Lower leg skin (tissue), 4 donors: Measurements from ENCODE around the gene CTBP1. TPM values are rescaled to one million over a fixed set of nuclear protein-coding genes. Genes with fewer than 3 reads are reported as not detected.
"Not testable (repeated sequence)": the region's sequence is repeated elsewhere in the genome, so short reads cannot be mapped to it uniquely, and the experiment has no call there.

Source experiments
- DNase-seq, 2 donors: peaks; one replicate each; pipeline ENCODE4 v3.0.0-alpha.2; 2019; ENCODE audit warnings: low spot score in 2 of 2
- H3K4me3 ChIP-seq: fragments of 200-600 bp; sonication (generic); 2 replicates; pipeline ENCODE4 v1.5.1; 2017; ENCODE audit warnings: mild to moderate bottlenecking, low read depth; ENCODE audit not compliant: poor library complexity, severe bottlenecking
- POLR2A ChIP-seq, 2 donors: fragments of 450-650 bp; IDR thresholded peaks; one replicate each; pipeline ENCODE4 v1.6.1; 2016 to 2017; ENCODE audit warnings: antibody characterized with exemption in 2 of 2, mild to moderate bottlenecking in 1 of 2, moderate library complexity in 1 of 2
- WGBS, 2 donors: methylation state at CpG; one replicate each; pipeline ENCODE4 v1.1.5; 2018; 5-methylcytosine and 5-hydroxymethylcytosine counted together
- intact Hi-C: fragments of 100-400 bp; cut with DNase I; formaldehyde crosslinking; loops from one replicate; pipeline ENCODE4 v1.15.0; 2023; ENCODE audit warnings: low total_unique reads
- total RNA-seq, 4 donors: library from RNA; depleted of rRNA; stranded (reverse); fragments of >200 nt; gene quantifications; one replicate each; pipeline ENCODE4 v1.1.0, GENCODE V29; 2016
- TF ChIP-seq, protein P1 (sequence below), 3 donors: fragments of 450-650 bp; IDR thresholded peaks; one replicate each; pipeline ENCODE4 v1.5.1; 2016; ENCODE audit warnings: antibody characterized with exemption in 3 of 3, mild to moderate bottlenecking in 3 of 3, moderate library complexity in 2 of 3

Gene CTBP1
- total RNA-seq, 4 donors from 2014 or later, result 124 to 195 (median 148) TPM

DNA sequence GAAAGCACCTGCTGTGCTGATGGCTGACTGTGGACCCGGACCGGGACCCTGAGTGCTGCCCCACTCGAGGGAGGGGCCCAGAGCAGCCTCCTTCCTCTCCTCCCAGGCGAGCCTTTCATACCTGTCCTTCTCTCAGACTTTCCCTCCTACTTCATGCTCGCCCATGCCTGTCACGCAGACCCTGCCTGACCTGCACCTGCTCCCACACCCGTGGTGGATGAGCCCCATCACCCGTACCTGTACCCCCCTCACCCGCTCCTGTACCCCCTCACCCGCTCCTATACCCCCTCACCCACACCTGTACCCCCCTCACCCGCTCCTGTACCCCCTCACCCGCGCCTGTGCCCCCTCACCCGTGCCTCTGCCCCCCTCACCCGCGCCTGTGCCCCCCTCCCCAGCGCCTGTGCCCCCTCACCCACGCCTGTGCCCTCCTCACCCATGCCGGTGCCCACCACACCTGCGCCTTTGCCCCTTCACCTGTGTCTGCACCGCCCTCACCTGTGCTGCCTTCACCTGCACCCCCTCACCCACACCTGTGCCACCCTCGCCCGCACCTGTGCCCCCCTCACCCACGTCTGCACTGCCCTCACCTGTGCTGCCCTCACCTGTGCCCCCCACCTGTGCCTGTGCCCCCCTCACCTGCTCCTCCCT is 46.6 kb upstream of the CTBP1 start:
- TF ChIP-seq POLR2A (IDR thresholded peaks at IDR 0.05), result no peak
- TF ChIP-seq, protein P1, sequence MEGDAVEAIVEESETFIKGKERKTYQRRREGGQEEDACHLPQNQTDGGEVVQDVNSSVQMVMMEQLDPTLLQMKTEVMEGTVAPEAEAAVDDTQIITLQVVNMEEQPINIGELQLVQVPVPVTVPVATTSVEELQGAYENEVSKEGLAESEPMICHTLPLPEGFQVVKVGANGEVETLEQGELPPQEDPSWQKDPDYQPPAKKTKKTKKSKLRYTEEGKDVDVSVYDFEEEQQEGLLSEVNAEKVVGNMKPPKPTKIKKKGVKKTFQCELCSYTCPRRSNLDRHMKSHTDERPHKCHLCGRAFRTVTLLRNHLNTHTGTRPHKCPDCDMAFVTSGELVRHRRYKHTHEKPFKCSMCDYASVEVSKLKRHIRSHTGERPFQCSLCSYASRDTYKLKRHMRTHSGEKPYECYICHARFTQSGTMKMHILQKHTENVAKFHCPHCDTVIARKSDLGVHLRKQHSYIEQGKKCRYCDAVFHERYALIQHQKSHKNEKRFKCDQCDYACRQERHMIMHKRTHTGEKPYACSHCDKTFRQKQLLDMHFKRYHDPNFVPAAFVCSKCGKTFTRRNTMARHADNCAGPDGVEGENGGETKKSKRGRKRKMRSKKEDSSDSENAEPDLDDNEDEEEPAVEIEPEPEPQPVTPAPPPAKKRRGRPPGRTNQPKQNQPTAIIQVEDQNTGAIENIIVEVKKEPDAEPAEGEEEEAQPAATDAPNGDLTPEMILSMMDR (IDR thresholded peaks at IDR 0.05), result no peak
- intact Hi-C loops, result no loop called here
- no peak overlapping the region for H3K4me3 ChIP-seq
- WGBS, 2 donors, result 71 to 78% methylated on average over 17 to 23 of the region's 24 CpGs
- DNase-seq, result peak in 1 of 2 donors; percentile 77

DNA sequence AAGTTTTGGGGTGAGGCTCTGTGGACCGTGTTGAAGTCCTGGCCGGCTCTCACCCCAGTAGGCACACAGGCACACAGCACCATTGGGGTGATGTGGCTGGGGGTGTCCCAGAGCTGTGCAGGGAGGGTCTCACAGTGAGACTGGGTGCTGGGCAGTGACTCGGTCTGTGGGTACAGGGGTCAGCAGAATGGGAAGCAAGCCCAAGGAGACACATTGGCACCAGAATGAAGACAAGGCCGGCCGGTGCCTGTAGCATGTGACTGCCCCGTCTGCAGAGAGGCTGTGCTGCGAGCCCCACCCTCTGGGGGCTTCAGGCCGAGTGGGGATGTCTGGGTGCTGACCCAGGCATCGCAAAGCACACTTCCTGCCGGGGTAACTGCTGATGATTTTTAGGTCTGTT is 46.0 kb upstream of the CTBP1 start:
- 49 to 69% methylated on average over 8 to 10 of the region's 10 CpGs for WGBS, 2 donors

DNA sequence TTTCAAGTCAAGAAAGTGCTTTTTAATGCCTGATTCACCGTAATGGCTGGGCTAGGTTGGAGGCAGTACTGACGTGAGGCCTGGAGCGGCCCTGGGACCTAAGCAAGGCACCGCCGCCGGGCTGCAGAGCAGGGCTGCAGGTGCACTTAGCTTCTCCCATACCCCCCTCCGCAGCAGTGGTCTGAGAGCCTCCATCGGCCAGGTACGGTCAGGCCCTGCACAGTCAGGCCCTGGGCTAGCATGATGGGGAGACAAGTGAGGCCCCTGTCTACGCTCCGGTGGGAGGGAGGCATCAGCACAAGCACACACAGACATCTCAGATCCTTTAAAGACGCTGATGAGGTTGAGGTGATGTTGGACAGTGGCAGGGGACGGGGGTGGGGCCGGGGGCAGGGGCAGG is 45.5 kb upstream of the CTBP1 start:
- peak in 1 of 2 donors; percentile 67 for DNase-seq
- no peak overlapping the region for H3K4me3 ChIP-seq
- no peak for TF ChIP-seq POLR2A (IDR thresholded peaks at IDR 0.05)
- TF ChIP-seq, protein P1 (IDR thresholded peaks at IDR 0.05), result no peak
- intact Hi-C loops, result no loop called here
- WGBS, 2 donors, result 65 to 84% methylated on average over 10 to 12 of the region's 14 CpGs

More for the DNA sequence above, 46.0 kb upstream of the CTBP1 start:
- peak in 1 of 2 donors; percentile 84 for DNase-seq
- H3K4me3 ChIP-seq, result no peak overlapping the region
- intact Hi-C loops, result no loop called here
- TF ChIP-seq, protein P1 (IDR thresholded peaks at IDR 0.05), result no peak
- no peak for TF ChIP-seq POLR2A (IDR thresholded peaks at IDR 0.05)

DNA sequence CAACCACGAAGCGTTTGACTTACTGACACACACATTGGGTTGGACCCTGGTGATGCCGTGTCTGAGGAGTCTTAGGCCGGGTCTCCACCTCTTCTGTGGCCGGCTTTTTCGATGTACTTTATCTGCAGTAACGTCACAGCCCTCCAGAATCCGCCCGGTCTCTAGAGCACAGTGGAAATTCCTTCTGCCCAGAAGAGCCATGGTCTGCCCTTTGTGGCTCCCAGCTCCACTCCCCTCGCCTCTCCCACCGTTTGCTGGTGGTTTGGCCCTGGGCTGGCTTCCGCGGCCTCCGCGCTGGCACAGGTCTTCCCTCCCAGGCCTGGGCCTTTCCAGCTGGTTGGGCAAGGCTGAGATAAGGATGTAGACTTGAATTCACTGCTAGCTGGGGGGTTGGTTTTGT is 45.1 kb upstream of the CTBP1 start:
- 62 to 68% methylated on average over 15 of the region's 15 CpGs for WGBS, 2 donors
- intact Hi-C loops, result no loop called here
- peak in 1 of 2 donors; percentile 81 for DNase-seq
- H3K4me3 ChIP-seq, result no peak overlapping the region
- TF ChIP-seq, protein P1 (IDR thresholded peaks at IDR 0.05), result no peak
- TF ChIP-seq POLR2A (IDR thresholded peaks at IDR 0.05), result no peak

DNA sequence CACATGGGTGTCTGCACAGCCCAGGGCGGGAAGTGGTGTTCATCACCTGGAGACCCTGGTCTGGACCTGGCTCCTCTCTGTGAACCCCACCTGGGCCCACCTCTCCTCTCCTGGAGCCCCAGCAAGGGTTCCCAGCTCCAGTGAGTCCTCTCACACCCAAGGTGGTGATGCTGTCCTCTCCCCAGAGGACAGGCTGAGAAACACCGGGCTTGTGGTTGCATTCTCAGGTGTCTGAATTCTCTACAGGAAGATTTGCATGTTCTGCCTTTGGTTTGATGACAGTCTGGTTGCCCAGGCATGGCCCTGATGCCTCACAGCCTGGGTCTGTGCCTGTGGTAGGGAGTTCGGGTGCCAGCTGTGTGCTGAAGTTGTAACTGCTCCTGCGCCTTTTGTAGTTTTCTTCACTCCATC is 44.6 kb upstream of the CTBP1 start:
- intact Hi-C loops, result no loop called here
- H3K4me3 ChIP-seq, result no peak overlapping the region
- DNase-seq, result peak in 1 of 2 donors; percentile 63
- no peak for TF ChIP-seq POLR2A (IDR thresholded peaks at IDR 0.05)
- TF ChIP-seq, protein P1 (IDR thresholded peaks at IDR 0.05), result no peak
- whole genome bisulfite sequencing, 2 donors, result 79 to 81% methylated on average over 4 of the region's 4 CpGs

DNA sequence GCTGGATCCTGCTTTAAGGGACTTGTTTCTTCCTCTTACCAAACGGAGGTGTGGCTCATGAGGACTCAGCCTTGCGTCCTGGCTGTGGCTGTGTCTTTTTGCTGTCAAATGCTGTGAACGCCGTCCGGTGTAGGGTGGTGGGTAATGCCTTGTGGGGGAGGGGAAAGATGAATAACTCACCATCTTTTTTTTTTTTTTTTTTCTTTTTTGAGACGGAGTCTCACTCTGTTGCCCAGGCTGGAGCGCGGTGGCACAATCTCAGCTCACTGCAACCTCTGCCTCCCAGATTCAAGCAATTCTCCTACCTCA is 43.7 kb upstream of the CTBP1 start:
- H3K4me3 ChIP-seq, intact Hi-C loops: not testable (repeated sequence)
- DNase-seq, result peak in 1 of 2 donors; percentile 29
- WGBS, 2 donors, result 70 to 81% methylated on average over 8 of the region's 8 CpGs
